Keratinocyte (primary cell): ENCODE data around the gene TENM3. TPM values are rescaled to one million over a fixed set of nuclear protein-coding genes. Genes with fewer than 3 reads are reported as not detected.

ENCODE experiments used
- DNase-seq: peaks from one replicate; pipeline ENCODE4 v3.0.0-alpha.2; 2011; ENCODE audit warnings: low read depth, missing footprints, low spot score
- FAIRE-seq: peaks from 2 replicates; lab custom pipeline; 2011; peaks lifted over from hg19 to GRCh38; lab: Jason Lieb, UNC
- H2AFZ ChIP-seq: 2 replicates; pipeline ENCODE4 v1.6.0; 2012; ENCODE audit warnings: low read length, control low read depth, inconsistent platforms; ENCODE audit not compliant: control insufficient read depth
- H3K27ac ChIP-seq: 2 replicates; pipeline ENCODE4 v1.5.1; 2011; ENCODE audit warnings: low read length; ENCODE audit not compliant: control insufficient read depth, insufficient read depth
- H3K27me3 ChIP-seq: 3 replicates; pipeline ENCODE4 v1.6.0; 2011; ENCODE audit warnings: low read length; ENCODE audit not compliant: control insufficient read depth, insufficient read depth; ENCODE audit errors: extremely low read depth
- H3K36me3 ChIP-seq, 2 experiments: 2 replicates in 1 of 2; 3 replicates in 1 of 2; pipeline ENCODE4 v1.5.1; 2011; ENCODE audit warnings: low read length in 2 of 2, mild to moderate bottlenecking in 1 of 2; ENCODE audit not compliant: control insufficient read depth in 2 of 2, insufficient read depth in 2 of 2; ENCODE audit errors: extremely low read depth in 1 of 2
- H3K4me1 ChIP-seq: 3 replicates; pipeline ENCODE4 v1.5.1; 2011; ENCODE audit warnings: low read length; ENCODE audit not compliant: control insufficient read depth, insufficient read depth; ENCODE audit errors: extremely low read depth
- H3K4me2 ChIP-seq: 3 replicates; pipeline ENCODE4 v1.6.0; 2011; ENCODE audit warnings: low read depth, low read length; ENCODE audit not compliant: control insufficient read depth, insufficient read depth; ENCODE audit errors: extremely low read depth
- H3K4me3 ChIP-seq, 3 experiments: fragments of 200-600 bp in 1 of 3; sonication (generic) in 1 of 3; 2 replicates in 2 of 3; 3 replicates in 1 of 3; pipeline ENCODE4 v1.5.1; 2011 to 2016; ENCODE audit warnings: low read length in 3 of 3, mild to moderate bottlenecking in 3 of 3, control low read depth in 2 of 3, inconsistent platforms in 1 of 3, low read depth in 1 of 3, mixed read lengths in 1 of 3, mixed run types in 1 of 3, moderate library complexity in 1 of 3; ENCODE audit not compliant: control insufficient read depth in 2 of 3, insufficient read depth in 2 of 3; ENCODE audit errors: extremely low read depth in 1 of 3
- H3K79me2 ChIP-seq: 2 replicates; pipeline ENCODE4 v1.6.0; 2012; ENCODE audit warnings: low read length; ENCODE audit not compliant: control insufficient read depth, insufficient read depth
- H3K9ac ChIP-seq: 3 replicates; pipeline ENCODE4 v1.6.0; 2011; ENCODE audit warnings: low read length; ENCODE audit not compliant: control insufficient read depth, insufficient read depth; ENCODE audit errors: extremely low read depth
- H3K9me1 ChIP-seq: 3 replicates; pipeline ENCODE4 v1.6.0; 2011; ENCODE audit warnings: low read length; ENCODE audit not compliant: control insufficient read depth, insufficient read depth; ENCODE audit errors: extremely low read depth
- H3K9me3 ChIP-seq: 2 replicates; pipeline ENCODE4 v1.5.1; 2012; ENCODE audit warnings: low read depth, low read length; ENCODE audit not compliant: control insufficient read depth
- H4K20me1 ChIP-seq: 3 replicates; pipeline ENCODE4 v1.6.0; 2011; ENCODE audit warnings: low read length; ENCODE audit not compliant: control insufficient read depth, insufficient read depth; ENCODE audit errors: extremely low read depth
- CTCF ChIP-seq, 3 experiments: IDR thresholded peaks in 1 of 3; conservative IDR thresholded peaks in 1 of 3; optimal IDR thresholded peaks in 1 of 3; 2 replicates in 2 of 3; 3 replicates in 1 of 3; pipeline versions ENCODE3 to v1.5.1; 2011; ENCODE audit warnings: low read length in 3 of 3, mild to moderate bottlenecking in 3 of 3, moderate library complexity in 2 of 3, control low read depth in 1 of 3, inconsistent platforms in 1 of 3; ENCODE audit not compliant: insufficient read depth in 2 of 3; ENCODE audit errors: extremely low read depth in 1 of 3
- EZH2 ChIP-seq: IDR thresholded peaks from one replicate; pipeline ENCODE4 v1.6.1; 2012; ENCODE audit warnings: inconsistent platforms, mild to moderate bottlenecking, low read length, moderate library complexity
- dilution Hi-C: fragments of 300-500 bp; cut with MboI; formaldehyde crosslinking; loops from one replicate; pipeline ENCODE4 v1.7.0; 2020; ENCODE audit warnings: low sequenced_read_pairs; ENCODE audit not compliant: extremely low pct_ligation_motif_present
- polyA plus RNA-seq, 5 experiments: library from polyadenylated mRNA; depleted of rRNA in 3 of 5; stranded (reverse) in 3 of 5; stranded (forward) in 1 of 5; unstranded in 1 of 5; fragments of >200 nt; gene quantifications; 1 replicate in 1 of 5; 2 replicates in 3 of 5; 3 replicates in 1 of 5; pipeline versions ENCODE4 v1.2.1 to v1.2.3, GENCODE V29; 2011 to 2012; ENCODE audit warnings: missing spikeins in 2 of 5, low read depth in 1 of 5, low replicate concordance in 1 of 5

The TENM3 gene
- polyA plus RNA-seq, 1 donor (not counting 4 experiments of a cell fraction or from before 2014, with no cell fraction given), result 17.0 TPM

GRCh38 chr4:182297659-182298058 is 54.5 kb downstream of the TENM3 start:
- Histone ChIP-seq H3K4me1 (peaks cover 9% of the 10 kb centered on the region), H3K4me2 (peak overlapping the region; percentile 14), H2AFZ (no peak overlapping the region), H3K9me3 (no peaks in the 10 kb centered on the region), H3K4me3 (no peak overlapping the region), H3K9me1 (no peaks in the 10 kb centered on the region), H4K20me1 (no peaks in the 10 kb centered on the region), H3K79me2 (no peaks in the 10 kb centered on the region), H3K9ac (no peak overlapping the region), H3K36me3 (no peaks in the 10 kb centered on the region), H3K27ac (no peak overlapping the region), H3K27me3 (no peaks in the 10 kb centered on the region)
- TF ChIP-seq EZH2 (no peak), CTCF (optimal IDR thresholded peaks at IDR 0.05 in 1 of 3, IDR thresholded peaks at IDR 0.05 in 1 of 3, conservative IDR thresholded peaks at IDR 0.05 in 1 of 3; ENCODE audit: extremely low read depth in 1 of 3, insufficient read depth in 2 of 3, low read length in 3 of 3) (no peak)
- FAIRE-seq (peak; percentile 41), DNase-seq (no peak)
- dilution Hi-C loops, result no loop called here

- Histone ChIP-seq H4K20me1 (no peaks in the 10 kb centered on the region), H3K9ac (no peak overlapping the region), H3K27me3 (no peaks in the 10 kb centered on the region), H3K9me1 (no peaks in the 10 kb centered on the region), H3K4me3 (no peak overlapping the region), H3K27ac (no peak overlapping the region), H2AFZ (no peak overlapping the region), H3K9me3 (no peaks in the 10 kb centered on the region), H3K79me2 (peaks cover 2% of the 10 kb centered on the region), H3K36me3 (no peaks in the 10 kb centered on the region), H3K4me2 (no peak overlapping the region), H3K4me1 (peaks cover 15% of the 10 kb centered on the region)
- TF ChIP-seq CTCF (optimal IDR thresholded peaks at IDR 0.05 in 1 of 3, IDR thresholded peaks at IDR 0.05 in 1 of 3, conservative IDR thresholded peaks at IDR 0.05 in 1 of 3; ENCODE audit: extremely low read depth in 1 of 3, insufficient read depth in 2 of 3, low read length in 3 of 3), result no peak
- TF ChIP-seq EZH2, result no peak
- DNase-seq (no peak), FAIRE-seq (no peak)
- dilution Hi-C loops, result no loop called here
Observed at GRCh38 chr4:182301736-182302135, 58.5 kb downstream of the TENM3 start.
